Karpas-422 (cell line): ENCODE measurements around the gene CHST15. TPM values are rescaled to one million over a fixed set of nuclear protein-coding genes. Genes with fewer than 3 reads are reported as not detected.

Experiments used
- DNase-seq: peaks from one replicate; pipeline ENCODE4 v3.0.0-alpha.2; 2015
- H2AFZ ChIP-seq: fragments of 200-600 bp; sonication (generic); 2 replicates; pipeline ENCODE4 v1.6.1; 2014; ENCODE audit warnings: antibody characterized with exemption, low read length, mixed read lengths
- H3K27ac ChIP-seq: fragments of 200-600 bp; sonication (generic); 2 replicates; pipeline ENCODE4 v1.5.1; 2014; ENCODE audit warnings: mild to moderate bottlenecking, low read length, moderate library complexity
- H3K27me3 ChIP-seq: fragments of 200-600 bp; sonication (generic); 2 replicates; pipeline ENCODE4 v1.6.1; 2014; ENCODE audit warnings: low read length, mixed read lengths
- H3K36me3 ChIP-seq: fragments of 200-600 bp; sonication (generic); 2 replicates; pipeline ENCODE4 v1.6.1; 2014; ENCODE audit warnings: low read length, mixed read lengths; ENCODE audit not compliant: insufficient read depth
- H3K4me1 ChIP-seq: fragments of 200-600 bp; sonication (generic); 2 replicates; pipeline ENCODE4 v1.6.1; 2014; ENCODE audit warnings: mild to moderate bottlenecking, low read length, mixed read lengths
- H3K4me2 ChIP-seq: fragments of 200-600 bp; sonication (generic); 2 replicates; pipeline ENCODE4 v1.6.1; 2014; ENCODE audit warnings: low read length, low read depth, mild to moderate bottlenecking; ENCODE audit not compliant: poor library complexity, severe bottlenecking
- H3K4me3 ChIP-seq: fragments of 200-600 bp; sonication (generic); 2 replicates; pipeline ENCODE4 v1.5.1; 2014; ENCODE audit warnings: mild to moderate bottlenecking, antibody characterized with exemption, low read length, mixed read lengths
- H3K79me2 ChIP-seq: fragments of 200-600 bp; sonication (generic); 2 replicates; pipeline ENCODE4 v1.6.1; 2014; ENCODE audit warnings: mild to moderate bottlenecking, low read length, mixed read lengths
- H3K9ac ChIP-seq: fragments of 200-600 bp; sonication (generic); 2 replicates; pipeline ENCODE4 v1.6.0; 2014; ENCODE audit warnings: low read length
- H3K9me2 ChIP-seq: fragments of 200-600 bp; sonication (generic), shearing (Covaris generic); replicated peaks from 2 replicates; pipeline ENCODE4 v1.6.0; 2014; ENCODE audit warnings: mild to moderate bottlenecking, low read length, moderate library complexity; ENCODE audit not compliant: insufficient read depth
- H3K9me3 ChIP-seq: fragments of 300-700, 200-600 bp; sonication (generic); 2 replicates; pipeline ENCODE4 v1.6.1; 2014; ENCODE audit warnings: low read length, mixed read lengths
- H4K20me1 ChIP-seq: fragments of 200-600 bp; sonication (generic); 2 replicates; pipeline ENCODE4 v1.6.1; 2014; ENCODE audit warnings: mild to moderate bottlenecking, antibody characterized with exemption, low read length, low read depth; ENCODE audit not compliant: insufficient read depth
- total RNA-seq: library from RNA; depleted of rRNA; stranded (reverse); fragments of >200 nt; shearing (Covaris generic); gene quantifications from 2 replicates; pipeline ENCODE4 v1.2.3, GENCODE V29; 2014; ENCODE audit warnings: low replicate concordance

Gene CHST15
- total RNA-seq, 1 experiment from 2014 or later = not detected

GRCh38 chr10:124058346-124059003 lies 34.9 kb downstream of the CHST15 start:
- Histone ChIP-seq H2AFZ (no peak overlapping the region), H3K4me1 (no peaks in the 10 kb centered on the region), H3K27me3 (no peaks in the 10 kb centered on the region), H3K9me3 (no peaks in the 10 kb centered on the region), H3K27ac (no peak overlapping the region), H3K4me2 (no peak overlapping the region), H3K79me2 (no peaks in the 10 kb centered on the region), H3K9me2 (no peaks in the 10 kb centered on the region), H3K4me3 (no peak overlapping the region), H3K9ac (no peak overlapping the region), H3K36me3 (no peaks in the 10 kb centered on the region), H4K20me1 (no peaks in the 10 kb centered on the region)
- no peak for DNase-seq

- no peak overlapping the region for H3K27ac ChIP-seq
- H3K36me3 ChIP-seq = no peaks in the 10 kb centered on the region
- no peaks in the 10 kb centered on the region for H3K4me1 ChIP-seq
- no peak for DNase-seq
- no peaks in the 10 kb centered on the region for H3K9me2 ChIP-seq
- no peak overlapping the region for H3K4me3 ChIP-seq
- H3K79me2 ChIP-seq = no peaks in the 10 kb centered on the region
- H3K9me3 ChIP-seq = no peaks in the 10 kb centered on the region
- no peak overlapping the region for H2AFZ ChIP-seq
- no peaks in the 10 kb centered on the region for H4K20me1 ChIP-seq
- H3K27me3 ChIP-seq = no peaks in the 10 kb centered on the region
- no peak overlapping the region for H3K4me2 ChIP-seq
- H3K9ac ChIP-seq = no peak overlapping the region
Observed at GRCh38 chr10:124057601-124058000, 35.8 kb downstream of the CHST15 start.

- Histone ChIP-seq H2AFZ (no peak overlapping the region), H3K4me1 (no peaks in the 10 kb centered on the region), H3K4me3 (no peak overlapping the region), H3K79me2 (no peaks in the 10 kb centered on the region), H3K4me2 (no peak overlapping the region), H3K27ac (no peak overlapping the region), H3K27me3 (no peaks in the 10 kb centered on the region), H4K20me1 (no peaks in the 10 kb centered on the region), H3K9ac (no peak overlapping the region), H3K36me3 (no peaks in the 10 kb centered on the region), H3K9me2 (no peaks in the 10 kb centered on the region), H3K9me3 (no peaks in the 10 kb centered on the region)
- DNase-seq = no peak
Observed at GRCh38 chr10:124056337-124056980, 36.9 kb downstream of the CHST15 start.

- no peaks in the 10 kb centered on the region for H3K9me2 ChIP-seq
- no peaks in the 10 kb centered on the region for H3K79me2 ChIP-seq
- H3K36me3 ChIP-seq = no peaks in the 10 kb centered on the region
- no peaks in the 10 kb centered on the region for H3K27me3 ChIP-seq
- H3K9me3 ChIP-seq = no peaks in the 10 kb centered on the region
- no peak overlapping the region for H3K4me3 ChIP-seq
- no peak overlapping the region for H2AFZ ChIP-seq
- no peaks in the 10 kb centered on the region for H3K4me1 ChIP-seq
- no peaks in the 10 kb centered on the region for H4K20me1 ChIP-seq
- DNase-seq = no peak
- no peak overlapping the region for H3K4me2 ChIP-seq
- H3K9ac ChIP-seq = no peak overlapping the region
- H3K27ac ChIP-seq = no peak overlapping the region
Observed at GRCh38 chr10:124053971-124054370, 39.4 kb downstream of the CHST15 start.

GRCh38 chr10:124052561-124052960 lies 40.8 kb downstream of the CHST15 start:
- Histone ChIP-seq H3K9me3 (no peaks in the 10 kb centered on the region), H3K27me3 (no peaks in the 10 kb centered on the region), H3K9me2 (no peaks in the 10 kb centered on the region), H3K36me3 (no peaks in the 10 kb centered on the region), H4K20me1 (no peaks in the 10 kb centered on the region), H3K27ac (no peak overlapping the region), H3K4me3 (no peak overlapping the region), H3K4me1 (no peaks in the 10 kb centered on the region), H3K9ac (no peak overlapping the region), H3K4me2 (no peak overlapping the region), H2AFZ (no peak overlapping the region), H3K79me2 (no peaks in the 10 kb centered on the region)
- no peak for DNase-seq

- no peak overlapping the region for H3K27ac ChIP-seq
- no peak overlapping the region for H3K9ac ChIP-seq
- no peaks in the 10 kb centered on the region for H3K79me2 ChIP-seq
- no peaks in the 10 kb centered on the region for H3K36me3 ChIP-seq
- no peaks in the 10 kb centered on the region for H3K4me1 ChIP-seq
- H3K4me3 ChIP-seq = no peak overlapping the region
- no peaks in the 10 kb centered on the region for H3K9me2 ChIP-seq
- H3K9me3 ChIP-seq = no peaks in the 10 kb centered on the region
- no peak overlapping the region for H2AFZ ChIP-seq
- no peaks in the 10 kb centered on the region for H3K27me3 ChIP-seq
- no peaks in the 10 kb centered on the region for H4K20me1 ChIP-seq
- H3K4me2 ChIP-seq = no peak overlapping the region
- no peak for DNase-seq
Observed at GRCh38 chr10:124050021-124051015, 43.1 kb downstream of the CHST15 start.

- Histone ChIP-seq H3K4me2 (no peak overlapping the region), H3K4me1 (no peaks in the 10 kb centered on the region), H2AFZ (no peak overlapping the region), H4K20me1 (no peaks in the 10 kb centered on the region), H3K4me3 (no peak overlapping the region), H3K9me2 (no peaks in the 10 kb centered on the region), H3K36me3 (no peaks in the 10 kb centered on the region), H3K79me2 (no peaks in the 10 kb centered on the region), H3K27me3 (no peaks in the 10 kb centered on the region), H3K27ac (no peak overlapping the region), H3K9ac (no peak overlapping the region), H3K9me3 (no peaks in the 10 kb centered on the region)
- DNase-seq = no peak
Observed at GRCh38 chr10:124049484-124049883, 43.9 kb downstream of the CHST15 start.
